Activated T-helper 1 cell treated with anti-CD3 and anti-CD28 coated beads, Interleukin-12 subunit alpha, Interleukin-12 subunit beta, Interleukin-2, Interleukin-4 antibody, amounts not matched to agents 30 ng/mL and 10 ng/mL and 1 ng/mL, durations not matched to agents 14 hours and 24 hours and 36 hours (primary cell): Measurements from ENCODE around the gene XAGE3. TPM values are rescaled to one million over a fixed set of nuclear protein-coding genes. Genes with fewer than 3 reads are reported as not detected.
"Not testable (repeated sequence)": the region's sequence is repeated elsewhere in the genome, so short reads cannot be mapped to it uniquely, and the experiment has no call there.

ENCODE experiments used
- DNase-seq: peaks from one replicate; pipeline ENCODE4 v3.0.0; 2021; ENCODE audit warnings: low spot score
- H3K27ac Mint-ChIP-seq: one replicate; pipeline ENCODE4 v1.8.0; 2021; ENCODE audit warnings: mild to moderate bottlenecking, mixed read lengths
- H3K27me3 Mint-ChIP-seq: one replicate; pipeline ENCODE4 v1.8.0; 2022; ENCODE audit warnings: mild to moderate bottlenecking, moderate library complexity, mixed read lengths; ENCODE audit not compliant: insufficient read depth
- H3K36me3 Mint-ChIP-seq: one replicate; pipeline ENCODE4 v1.8.0; 2021; ENCODE audit warnings: low read depth, mixed read lengths
- H3K4me1 Mint-ChIP-seq: one replicate; pipeline ENCODE4 v1.8.0; 2021; ENCODE audit warnings: low read depth, mixed read lengths
- H3K4me3 Mint-ChIP-seq: one replicate; pipeline ENCODE4 v1.8.0; 2021; ENCODE audit warnings: mild to moderate bottlenecking, moderate library complexity, mixed read lengths
- H3K9me3 Mint-ChIP-seq: one replicate; pipeline ENCODE4 v1.8.0; 2021; ENCODE audit warnings: mixed read lengths
- intact Hi-C: fragments of 100-400 bp; cut with micrococcal nuclease; formaldehyde crosslinking; loops from one replicate; pipeline ENCODE4 v1.15.1; 2024
- total RNA-seq: library from RNA; stranded (reverse); gene quantifications from 2 replicates; pipeline ENCODE4 v1.2.3, GENCODE V29; 2022

XAGE3 gene, protein sequence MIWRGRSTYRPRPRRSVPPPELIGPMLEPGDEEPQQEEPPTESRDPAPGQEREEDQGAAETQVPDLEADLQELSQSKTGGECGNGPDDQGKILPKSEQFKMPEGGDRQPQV
- total RNA-seq: not detected in 2 replicates

DNA sequence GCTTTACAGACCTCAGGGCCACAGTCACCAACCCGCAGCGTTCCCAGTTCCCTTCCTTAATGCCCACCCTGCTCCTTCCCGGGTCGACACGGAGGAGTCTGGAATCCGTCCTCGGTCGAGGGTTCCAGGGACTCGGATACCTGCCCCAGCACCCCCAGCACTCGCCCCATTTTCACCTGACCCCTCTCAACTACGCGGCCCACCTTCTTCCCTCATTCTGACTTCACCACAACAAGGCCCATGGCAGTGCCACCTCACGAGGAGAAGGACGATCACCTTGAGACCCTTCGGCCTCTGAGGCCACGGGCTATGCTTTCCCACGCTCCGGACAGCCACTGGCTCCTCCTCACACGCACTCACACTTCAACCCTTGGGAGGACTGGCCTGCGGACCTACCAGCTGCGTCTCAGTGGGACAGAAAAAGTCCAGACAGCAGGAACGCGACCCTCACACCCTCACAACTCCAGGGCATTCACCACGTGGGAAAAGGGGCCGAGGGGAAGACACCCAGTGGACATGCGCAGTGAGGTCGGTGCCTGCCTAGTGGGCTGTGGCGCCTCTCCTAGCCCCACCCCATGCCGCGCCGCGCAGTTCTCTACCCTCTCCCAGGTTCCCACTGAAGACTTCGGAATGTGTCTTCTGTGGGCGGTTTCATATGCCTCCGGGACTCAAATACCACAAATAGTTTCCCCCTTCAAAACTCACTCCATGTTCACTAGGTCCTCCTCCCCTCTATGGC, at the start of gene XAGE3:
TSS of gene XAGE3 (minus strand) at position 474 of the 739 bp plus-strand sequence. CDS start 950 bp downstream, outside the sequence.
- peaks cover 8% of the 10 kb centered on the region for H3K27me3 Mint-ChIP-seq
- no peaks in the 10 kb centered on the region for H3K4me1 Mint-ChIP-seq
- intact Hi-C loops: no loop called here
- H3K36me3 Mint-ChIP-seq: no peaks in the 10 kb centered on the region
- no peak within 1 kb of the TSS for H3K4me3 Mint-ChIP-seq
- no peak for DNase-seq
- no peaks in the 10 kb centered on the region for H3K9me3 Mint-ChIP-seq
- no peak within 1 kb of the TSS for H3K27ac Mint-ChIP-seq

DNA sequence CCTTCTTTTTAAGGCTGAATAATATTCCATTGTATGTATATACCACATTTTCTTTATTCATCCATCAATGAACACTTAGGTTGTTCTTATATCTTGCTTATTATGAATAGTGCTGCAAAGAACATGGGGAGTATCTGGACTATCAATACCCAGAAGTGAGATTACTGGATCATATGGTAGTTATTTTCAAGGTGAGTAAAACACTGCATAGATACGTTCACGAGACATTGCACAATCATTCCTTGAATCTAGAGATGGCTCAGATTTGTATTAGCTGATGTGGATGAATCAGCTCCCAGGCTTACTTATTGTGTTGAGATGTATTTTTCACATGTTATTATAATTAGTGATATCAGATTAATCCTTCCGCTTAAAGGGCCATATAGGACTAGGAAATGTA, 46.8 kb upstream of the XAGE3 start:
- H3K36me3 Mint-ChIP-seq, H3K27ac Mint-ChIP-seq, intact Hi-C loops, H3K27me3 Mint-ChIP-seq, H3K9me3 Mint-ChIP-seq, H3K4me3 Mint-ChIP-seq, DNase-seq, H3K4me1 Mint-ChIP-seq: not testable (repeated sequence)

DNA sequence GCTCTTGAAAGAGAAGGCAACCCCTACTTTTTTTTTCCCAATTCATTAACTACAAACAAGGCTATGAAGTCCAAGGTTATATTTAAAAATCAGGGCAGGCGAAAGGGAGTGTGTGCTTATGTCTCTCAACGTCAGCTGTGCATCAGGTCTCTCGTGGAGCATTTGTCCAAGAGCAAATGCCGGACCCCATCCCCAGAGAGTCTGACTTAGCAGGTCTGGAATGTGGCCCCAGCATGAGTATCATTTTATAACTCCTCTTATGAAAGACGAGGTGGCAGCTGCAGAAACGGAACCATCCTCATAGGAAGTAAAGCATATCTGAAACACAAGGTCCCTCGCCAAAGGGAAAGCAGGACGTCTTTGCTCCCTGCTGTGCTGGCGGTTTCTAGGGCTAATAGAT, 45.8 kb upstream of the XAGE3 start:
- H3K4me1 Mint-ChIP-seq, H3K4me3 Mint-ChIP-seq, H3K27ac Mint-ChIP-seq, H3K9me3 Mint-ChIP-seq, DNase-seq, intact Hi-C loops, H3K27me3 Mint-ChIP-seq, H3K36me3 Mint-ChIP-seq: not testable (repeated sequence)

DNA sequence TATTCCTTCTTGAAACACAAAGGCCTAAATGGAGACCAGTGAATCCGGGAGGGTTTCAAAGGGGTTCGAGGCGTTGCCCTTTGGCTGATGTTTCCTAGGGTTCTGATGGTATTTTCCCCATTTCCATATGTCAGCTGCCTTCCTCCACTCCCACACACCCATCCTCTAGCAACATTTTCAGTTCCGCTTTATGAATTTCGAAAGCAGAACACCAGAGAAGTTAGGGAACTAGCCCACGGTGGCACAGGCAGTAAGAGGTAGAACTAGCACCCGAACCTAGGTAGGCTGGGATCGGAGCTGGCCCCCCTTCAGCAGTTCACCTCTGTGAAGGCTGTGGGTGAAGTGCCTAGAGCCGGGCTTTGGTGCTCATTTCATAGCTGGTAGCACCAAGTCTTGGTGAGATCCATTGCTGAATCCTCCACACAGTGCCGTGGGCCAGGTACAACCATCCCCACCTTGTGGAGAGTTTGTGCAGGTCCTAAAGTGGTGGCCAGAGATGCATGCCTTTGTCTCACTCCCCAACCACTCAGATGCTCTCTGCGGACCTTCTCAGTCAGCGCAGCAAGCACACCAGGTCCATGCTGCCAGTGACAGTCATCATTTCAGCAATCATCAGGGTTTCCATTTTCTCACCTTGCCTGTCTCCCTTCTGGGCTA, 41.6 kb upstream of the XAGE3 start:
- H3K27ac Mint-ChIP-seq, H3K36me3 Mint-ChIP-seq, H3K4me3 Mint-ChIP-seq, H3K27me3 Mint-ChIP-seq, H3K4me1 Mint-ChIP-seq, H3K9me3 Mint-ChIP-seq, intact Hi-C loops, DNase-seq: not testable (repeated sequence)

DNA sequence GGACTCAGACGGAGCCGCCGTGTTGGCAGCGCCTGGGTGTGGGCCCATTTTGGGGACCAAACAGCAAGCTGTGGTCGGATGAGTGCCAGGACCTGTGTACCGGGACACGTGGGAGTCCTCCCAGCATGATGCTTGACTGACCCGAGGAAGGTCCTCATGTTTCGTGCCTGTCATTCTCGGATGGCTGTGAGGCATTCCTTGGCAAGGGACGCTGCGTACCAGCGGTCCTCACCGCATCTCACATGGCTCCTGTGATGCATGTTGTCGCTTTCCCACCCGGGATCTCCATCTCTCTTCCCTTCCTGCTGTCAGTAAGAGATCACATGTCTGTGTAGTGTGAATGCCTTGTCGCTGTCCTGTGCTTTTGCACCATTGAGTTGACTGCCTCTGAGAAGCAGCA, 40.0 kb upstream of the XAGE3 start:
- DNase-seq, H3K4me1 Mint-ChIP-seq, H3K9me3 Mint-ChIP-seq, intact Hi-C loops, H3K27me3 Mint-ChIP-seq, H3K36me3 Mint-ChIP-seq, H3K27ac Mint-ChIP-seq, H3K4me3 Mint-ChIP-seq: not testable (repeated sequence)

DNA sequence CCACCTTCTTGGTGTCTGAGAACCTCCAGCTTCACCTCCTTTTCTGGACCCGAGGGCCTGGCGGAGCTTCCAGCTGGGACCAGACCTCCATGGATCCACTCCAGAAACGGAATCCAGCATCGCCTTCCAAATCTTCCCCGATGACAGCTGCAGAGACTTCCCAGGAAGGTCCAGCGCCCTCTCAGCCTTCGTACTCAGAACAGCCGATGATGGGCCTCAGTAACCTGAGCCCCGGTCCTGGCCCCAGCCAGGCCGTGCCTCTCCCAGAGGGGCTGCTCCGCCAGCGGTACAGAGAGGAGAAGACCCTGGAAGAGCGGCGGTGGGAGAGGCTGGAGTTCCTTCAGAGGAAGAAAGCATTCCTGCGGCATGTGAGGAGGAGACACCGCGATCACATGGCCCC, 39.3 kb upstream of the XAGE3 start:
- H3K4me1 Mint-ChIP-seq, H3K9me3 Mint-ChIP-seq, DNase-seq, H3K27me3 Mint-ChIP-seq, H3K4me3 Mint-ChIP-seq, H3K27ac Mint-ChIP-seq, H3K36me3 Mint-ChIP-seq, intact Hi-C loops: not testable (repeated sequence)

DNA sequence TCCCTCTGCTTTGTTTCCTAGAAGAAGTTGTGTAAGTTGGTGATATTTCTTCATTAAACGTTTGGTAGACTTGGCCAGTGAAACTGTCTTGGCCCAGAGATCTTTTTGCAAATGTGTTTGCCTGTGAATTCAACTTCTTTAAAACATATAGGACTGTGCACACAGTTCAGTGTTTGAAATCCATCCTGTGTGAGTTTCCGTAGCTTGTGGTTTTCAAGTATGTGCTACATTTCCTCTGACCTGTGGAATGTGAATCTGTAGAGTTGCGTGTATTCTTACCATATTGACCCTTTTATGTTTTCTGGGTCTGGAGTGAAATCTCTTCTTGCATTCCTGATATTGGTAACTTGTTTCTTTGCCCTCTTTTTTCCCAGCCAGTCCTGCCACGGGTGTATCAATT, 38.2 kb upstream of the XAGE3 start:
- H3K27ac Mint-ChIP-seq, H3K27me3 Mint-ChIP-seq, intact Hi-C loops, H3K4me1 Mint-ChIP-seq, DNase-seq, H3K4me3 Mint-ChIP-seq, H3K9me3 Mint-ChIP-seq, H3K36me3 Mint-ChIP-seq: not testable (repeated sequence)

DNA sequence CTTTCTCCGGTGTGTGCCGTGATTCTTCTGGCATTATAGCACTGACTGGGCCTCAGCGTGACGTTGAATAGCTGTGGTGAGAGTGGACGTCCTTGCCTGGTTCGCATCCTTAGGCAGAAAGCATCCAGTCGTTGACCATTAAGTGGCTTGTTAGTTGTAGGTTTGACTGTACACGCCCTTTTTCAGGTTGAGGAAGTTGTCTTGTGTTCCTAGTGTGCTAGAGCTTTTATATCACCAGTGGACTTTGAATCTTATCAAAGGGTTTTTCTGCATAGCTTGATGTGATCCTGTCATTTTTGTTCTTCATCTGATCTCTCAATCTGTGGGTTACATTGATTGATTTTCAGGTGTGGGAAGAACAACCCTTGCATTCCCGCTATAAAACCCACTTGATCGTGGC, 37.6 kb upstream of the XAGE3 start:
- H3K27ac Mint-ChIP-seq, intact Hi-C loops, DNase-seq, H3K36me3 Mint-ChIP-seq, H3K9me3 Mint-ChIP-seq, H3K4me3 Mint-ChIP-seq, H3K4me1 Mint-ChIP-seq, H3K27me3 Mint-ChIP-seq: not testable (repeated sequence)

DNA sequence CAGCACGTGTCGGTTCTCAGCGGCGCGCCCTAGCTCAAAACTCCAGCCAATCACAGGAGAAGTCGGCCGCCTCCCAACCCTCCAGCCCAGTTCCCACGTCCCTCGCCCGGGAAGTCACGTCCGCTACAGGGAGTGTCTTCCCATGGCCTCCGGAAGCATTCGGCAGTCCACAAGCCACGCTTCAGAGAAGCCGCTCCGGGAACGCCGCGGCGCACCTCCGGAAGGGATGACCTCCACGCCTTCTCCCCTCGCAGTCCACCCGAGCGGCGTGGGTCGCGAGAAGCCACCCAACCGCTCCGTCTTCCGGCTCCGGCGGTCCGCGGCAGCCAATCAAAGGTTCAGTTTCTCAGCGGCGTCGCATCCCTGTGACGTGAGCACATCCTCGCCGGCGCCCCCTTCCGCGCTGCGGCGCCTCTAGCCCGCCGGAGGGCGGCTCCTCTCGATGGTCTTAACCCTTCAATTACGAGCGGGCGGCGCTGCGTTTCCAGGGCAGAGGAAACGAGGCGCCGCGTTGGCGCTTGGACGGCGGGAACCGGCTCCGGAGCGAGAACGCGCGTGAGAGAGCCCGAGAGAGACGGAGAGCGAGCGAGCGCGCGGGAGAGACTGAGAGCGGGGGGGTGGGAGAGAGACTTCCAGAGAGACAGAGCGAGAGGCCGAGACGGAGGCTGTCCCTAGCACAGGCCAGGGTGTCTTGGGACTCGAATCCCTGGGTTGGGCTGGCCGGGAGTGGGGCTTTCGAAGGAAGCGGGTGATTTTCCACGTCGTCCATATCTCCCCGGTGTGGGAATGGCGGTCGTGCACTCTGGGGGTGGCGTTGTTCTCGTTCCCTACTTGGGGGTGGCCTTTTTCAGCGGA, 29.2 kb upstream of the XAGE3 start, which contains the start of gene FAM156B:
TSS of gene FAM156B (plus strand) at position 476 of the 855 bp plus-strand sequence. CDS start 9,896 bp downstream, outside the sequence.
- H3K27ac Mint-ChIP-seq, H3K4me3 Mint-ChIP-seq, H3K27me3 Mint-ChIP-seq, intact Hi-C loops, H3K4me1 Mint-ChIP-seq, H3K9me3 Mint-ChIP-seq, DNase-seq, H3K36me3 Mint-ChIP-seq: not testable (repeated sequence)

DNA sequence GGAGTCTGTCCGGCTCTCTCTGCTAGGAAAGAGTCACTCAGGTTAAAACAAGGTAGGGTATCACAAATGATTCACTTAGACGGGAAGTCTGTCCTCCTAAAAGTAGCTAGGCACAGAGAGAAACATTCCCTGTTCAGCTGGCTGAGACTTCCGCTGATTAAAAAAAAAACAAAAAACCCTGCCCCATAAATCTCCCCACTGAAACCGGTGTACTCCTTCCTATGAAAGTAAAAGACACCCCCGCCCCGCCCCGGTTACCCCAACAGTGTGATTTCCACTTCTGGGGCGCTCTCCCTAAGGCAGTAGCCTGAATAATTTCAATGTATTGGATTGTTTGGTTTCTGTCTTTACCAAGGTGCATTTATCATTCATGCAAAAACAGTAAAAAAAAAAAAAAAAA, 28.6 kb upstream of the XAGE3 start:
- H3K4me1 Mint-ChIP-seq, H3K4me3 Mint-ChIP-seq, H3K27me3 Mint-ChIP-seq, intact Hi-C loops, H3K27ac Mint-ChIP-seq, DNase-seq, H3K9me3 Mint-ChIP-seq, H3K36me3 Mint-ChIP-seq: not testable (repeated sequence)

DNA sequence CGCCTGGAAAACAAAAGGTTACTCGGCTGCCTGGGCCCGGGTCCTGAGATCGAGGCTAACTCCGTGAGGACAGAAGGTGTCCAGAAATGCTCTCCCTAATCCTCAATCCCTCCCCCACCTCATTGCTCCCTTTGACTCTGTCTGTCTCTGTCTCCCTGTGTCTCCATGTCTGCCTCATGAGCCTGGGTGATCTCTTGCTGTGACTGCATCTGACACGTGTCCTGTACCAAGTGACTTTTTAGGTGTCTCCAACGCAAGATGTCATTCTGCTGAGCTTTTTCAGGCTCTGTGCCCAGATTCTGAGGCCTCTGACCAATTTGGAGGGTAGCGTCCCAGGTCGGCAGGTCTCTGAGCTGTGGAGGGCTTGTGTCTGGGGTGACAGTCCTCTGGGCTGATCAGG, 20.2 kb upstream of the XAGE3 start:
- H3K9me3 Mint-ChIP-seq, intact Hi-C loops, H3K36me3 Mint-ChIP-seq: not testable (repeated sequence)

DNA sequence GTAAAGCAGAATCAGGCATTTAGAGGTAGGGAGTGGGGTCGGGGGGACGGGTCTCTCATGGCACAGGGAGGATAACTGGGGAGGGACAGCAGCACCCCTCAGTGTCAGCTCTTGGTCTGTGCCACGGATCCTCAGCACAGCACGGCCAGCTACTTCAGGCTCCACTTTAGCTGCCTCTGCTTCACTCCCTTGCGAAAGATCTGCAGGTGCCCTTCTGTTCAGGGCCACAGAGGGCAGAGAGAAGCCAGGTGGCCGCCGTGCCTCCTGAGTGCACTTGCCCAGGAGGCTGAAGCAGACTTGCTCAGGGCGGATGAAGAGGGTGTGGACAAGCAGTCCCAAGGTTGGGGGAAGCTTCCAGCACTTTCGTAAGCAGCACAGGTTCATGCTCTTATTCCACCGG, 19.6 kb upstream of the XAGE3 start:
- H3K27ac Mint-ChIP-seq, H3K9me3 Mint-ChIP-seq, H3K4me3 Mint-ChIP-seq, H3K4me1 Mint-ChIP-seq, intact Hi-C loops, DNase-seq, H3K27me3 Mint-ChIP-seq, H3K36me3 Mint-ChIP-seq: not testable (repeated sequence)

More for the DNA sequence above, 20.2 kb upstream of the XAGE3 start:
- not testable (repeated sequence) for DNase-seq, H3K4me3 Mint-ChIP-seq, H3K27ac Mint-ChIP-seq, H3K4me1 Mint-ChIP-seq, H3K27me3 Mint-ChIP-seq

DNA sequence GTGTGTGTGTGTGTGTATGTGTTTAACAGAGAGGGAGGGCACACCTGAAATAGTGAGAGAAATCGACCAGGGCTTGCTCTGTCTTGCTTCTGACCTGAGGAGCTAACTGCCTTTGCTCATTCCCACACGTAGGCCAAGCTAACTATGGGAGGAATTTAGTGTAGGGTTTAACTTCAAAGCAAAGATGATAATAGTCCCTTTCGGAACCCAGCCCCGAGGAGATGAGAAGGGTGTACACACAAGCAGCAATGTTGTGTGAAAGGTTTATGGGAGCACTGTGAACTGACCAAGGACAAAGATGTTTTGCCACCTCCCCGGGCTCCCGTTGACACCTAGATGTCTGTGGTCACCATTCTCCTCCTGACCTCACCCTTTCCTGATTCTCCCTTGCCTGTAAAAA, 8.5 kb upstream of the XAGE3 start:
- intact Hi-C loops, H3K27me3 Mint-ChIP-seq, H3K9me3 Mint-ChIP-seq, H3K4me1 Mint-ChIP-seq, H3K4me3 Mint-ChIP-seq, H3K36me3 Mint-ChIP-seq, DNase-seq, H3K27ac Mint-ChIP-seq: not testable (repeated sequence)
